ENCODE measurements around the gene GK.

DNA sequence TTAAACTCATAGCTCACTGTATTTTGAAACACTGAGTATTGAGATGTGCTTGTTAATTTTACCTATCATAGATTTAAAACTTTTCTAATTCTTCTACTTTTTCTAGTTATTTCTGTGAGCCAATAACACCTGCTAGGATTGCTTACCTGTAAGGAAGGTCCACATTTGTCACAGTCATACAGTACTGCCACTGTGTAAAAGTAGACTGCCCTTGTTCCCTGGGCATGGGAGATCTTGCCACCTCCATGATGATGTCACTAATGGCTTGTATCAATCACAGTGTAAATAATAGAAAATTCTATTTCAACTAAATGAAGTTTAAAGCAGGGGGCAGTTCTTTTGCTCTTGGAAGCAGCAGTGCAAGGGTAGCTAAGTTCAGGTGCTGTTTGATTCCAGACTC is 35.9 kb downstream of the GK start:
- TF ChIP-seq POLR2A (IDR thresholded peaks at IDR 0.05; ENCODE audit: low read depth, low read length): no peak
- no peak for TF ChIP-seq SPI1 (IDR thresholded peaks at IDR 0.05; ENCODE audit: low read depth, low read length)
- no peak for TF ChIP-seq TAF1 (IDR thresholded peaks at IDR 0.05; ENCODE audit: low read depth, low read length)

Data from GM12891 (cell line).